IMR-90 (cell line): ENCODE data around the gene CDH13. TPM values are rescaled to one million over a fixed set of nuclear protein-coding genes. Genes with fewer than 3 reads are reported as not detected.

ENCODE experiments used
- ATAC-seq: fragments of 200-7000 bp; cut with Tn5 transposase; 2 replicates; pipeline ENCODE4 v1.9.1; 2020; ENCODE audit warnings: low read depth, mild to moderate bottlenecking, moderate library complexity
- BruUV-seq: library from RNA; stranded (reverse); fragments of 400-500 nt; replicated peaks from 2 replicates; lab custom pipeline; 2021; lab: Mats Ljungman, UMichigan
- CTCF ChIA-PET: fragments of 300-600 bp; formaldehyde crosslinking; extraction: SDS; loops from one replicate; lab custom pipeline; 2021; ENCODE audit warnings: antibody characterized with exemption; lab: Yijun Ruan, JAX
- POLR2A ChIA-PET: fragments of 300-600 bp; sonication (Branson Sonifier 250); formaldehyde crosslinking; loops from one replicate; lab custom pipeline; 2022; ENCODE audit warnings: antibody characterized with exemption; ENCODE audit not compliant: unreplicated experiment; lab: Charles Lee
- DNase-seq: peaks from one replicate; pipeline ENCODE4 v3.0.0; 2013
- H2AFZ ChIP-seq: replicated peaks from 2 replicates; pipeline ENCODE3; 2013; ENCODE audit warnings: low read length, mild to moderate bottlenecking; ENCODE audit not compliant: poor library complexity
- H2AK5ac ChIP-seq: 2 replicates; pipeline ENCODE4 v1.6.1; 2013; ENCODE audit warnings: low read depth, low read length, inconsistent platforms
- H2AK9ac ChIP-seq: replicated peaks from 2 replicates; pipeline ENCODE3; 2013; ENCODE audit warnings: mild to moderate bottlenecking, low read depth, low read length, moderate library complexity; ENCODE audit not compliant: poor library complexity
- H2BK120ac ChIP-seq: 2 replicates; pipeline ENCODE4 v1.6.1; 2013; ENCODE audit warnings: low read depth, low read length, inconsistent platforms
- H2BK15ac ChIP-seq: 3 replicates; pipeline ENCODE4 v1.6.1; 2013; ENCODE audit warnings: low read depth, low read length, inconsistent platforms
- H2BK20ac ChIP-seq: 2 replicates; pipeline ENCODE4 v1.6.1; 2013; ENCODE audit warnings: low read depth, mild to moderate bottlenecking, inconsistent platforms, low read length, moderate library complexity
- H2BK5ac ChIP-seq: 2 replicates; pipeline ENCODE4 v1.6.1; 2013; ENCODE audit warnings: mild to moderate bottlenecking, low read depth, low read length, inconsistent platforms; ENCODE audit not compliant: poor library complexity, severe bottlenecking
- H3K14ac ChIP-seq: replicated peaks from 2 replicates; pipeline ENCODE4 v1.6.1; 2013; ENCODE audit warnings: low read depth, low read length, inconsistent platforms
- H3K18ac ChIP-seq: 2 replicates; pipeline ENCODE4 v1.6.1; 2013; ENCODE audit warnings: low read depth, low read length, control low read depth
- H3K23ac ChIP-seq: 2 replicates; pipeline ENCODE4 v1.6.1; 2013; ENCODE audit warnings: low read depth, low read length, inconsistent platforms
- H3K27ac ChIP-seq: 2 replicates; pipeline ENCODE4 v1.5.1; 2013; ENCODE audit warnings: mild to moderate bottlenecking, control low read depth, low read length; ENCODE audit not compliant: insufficient read depth
- H3K27me3 ChIP-seq: 2 replicates; pipeline ENCODE4 v1.6.1; 2013; ENCODE audit warnings: low read length; ENCODE audit not compliant: control insufficient read depth, insufficient read depth
- H3K36me3 ChIP-seq: 2 replicates; pipeline ENCODE4 v1.6.1; 2013; ENCODE audit warnings: low read length, mixed read lengths; ENCODE audit not compliant: control insufficient read depth, insufficient read depth
- H3K4ac ChIP-seq: 2 replicates; pipeline ENCODE4 v1.6.1; 2013; ENCODE audit warnings: low read depth, low read length, inconsistent platforms
- H3K4me1 ChIP-seq: 2 replicates; pipeline ENCODE4 v1.6.1; 2013; ENCODE audit warnings: low read length, mixed read lengths; ENCODE audit not compliant: control insufficient read depth, insufficient read depth
- H3K4me2 ChIP-seq: 2 replicates; pipeline ENCODE4 v1.6.1; 2013; ENCODE audit warnings: low read depth, mild to moderate bottlenecking, control low read depth, low read length, moderate library complexity
- H3K4me3 ChIP-seq: 2 replicates; pipeline ENCODE4 v1.5.1; 2013; ENCODE audit warnings: low read depth, mild to moderate bottlenecking, control low read depth, low read length, moderate library complexity; ENCODE audit not compliant: insufficient read depth
- H3K56ac ChIP-seq: 2 replicates; pipeline ENCODE4 v1.6.1; 2013; ENCODE audit warnings: low read length, inconsistent platforms; ENCODE audit not compliant: insufficient read depth; ENCODE audit errors: extremely low read depth
- H3K79me1 ChIP-seq, 2 experiments: 2 replicates each; pipeline ENCODE4 v1.6.1; 2013; ENCODE audit warnings: low read length in 2 of 2, inconsistent platforms in 1 of 2, low read depth in 1 of 2
- H3K9ac ChIP-seq: 2 replicates; pipeline ENCODE4 v1.6.1; 2013; ENCODE audit warnings: low read depth, low read length, control low read depth
- H3K9me1 ChIP-seq: 2 replicates; pipeline ENCODE4 v1.6.1; 2013; ENCODE audit warnings: low read length, inconsistent platforms; ENCODE audit not compliant: insufficient read depth
- H3K9me3 ChIP-seq: 2 replicates; pipeline ENCODE4 v1.6.1; 2013; ENCODE audit warnings: low read length; ENCODE audit not compliant: control insufficient read depth, insufficient read depth
- H4K20me1 ChIP-seq: 2 replicates; pipeline ENCODE4 v1.6.1; 2013; ENCODE audit warnings: low read length, inconsistent platforms; ENCODE audit not compliant: insufficient read depth
- H4K5ac ChIP-seq: 2 replicates; pipeline ENCODE4 v1.6.1; 2013; ENCODE audit warnings: mild to moderate bottlenecking, low read depth, low read length, control low read depth
- H4K8ac ChIP-seq, 2 experiments: 2 replicates each; pipeline ENCODE4 v1.6.1; 2013; ENCODE audit warnings: low read depth in 2 of 2, low read length in 2 of 2, control low read depth in 1 of 2, inconsistent platforms in 1 of 2
- H4K91ac ChIP-seq: 2 replicates; pipeline ENCODE4 v1.6.1; 2013; ENCODE audit warnings: low read depth, low read length, inconsistent platforms; ENCODE audit not compliant: insufficient read depth
- CEBPB ChIP-seq: IDR thresholded peaks from 2 replicates; pipeline ENCODE4 v1.6.1; 2012; ENCODE audit warnings: low read depth, low read length, improper control_type of control experiment
- CHD1 ChIP-seq: IDR thresholded peaks from 2 replicates; pipeline ENCODE4 v1.6.1; 2012; ENCODE audit warnings: low read depth, low read length, improper control_type of control experiment
- FOS ChIP-seq: fragments of 150-350 bp; IDR thresholded peaks from 2 replicates; pipeline ENCODE4 v1.6.1; 2016; ENCODE audit warnings: low read depth, low read length
- MAFK ChIP-seq: IDR thresholded peaks from 2 replicates; pipeline ENCODE4 v1.6.1; 2012; ENCODE audit warnings: low read depth, low read length, improper control_type of control experiment
- MXI1 ChIP-seq: IDR thresholded peaks from 2 replicates; pipeline ENCODE4 v1.6.1; 2012; ENCODE audit warnings: low read depth, mild to moderate bottlenecking, low read length, moderate library complexity, borderline replicate concordance
- NFE2L2 ChIP-seq: fragments of 150-350 bp; IDR thresholded peaks from 2 replicates; pipeline ENCODE4 v1.6.1; 2016; ENCODE audit warnings: low read depth, mild to moderate bottlenecking, low read length
- POLR2A ChIP-seq: IDR thresholded peaks from 2 replicates; pipeline ENCODE4 v1.6.1; 2012; ENCODE audit warnings: mild to moderate bottlenecking, low read depth, low read length
- RAD21 ChIP-seq: IDR thresholded peaks from 2 replicates; pipeline ENCODE4 v1.6.1; 2012; ENCODE audit warnings: low read length, improper control_type of control experiment
- RCOR1 ChIP-seq: IDR thresholded peaks from 2 replicates; pipeline ENCODE4 v1.6.1; 2012; ENCODE audit warnings: mild to moderate bottlenecking, low read length, improper control_type of control experiment; ENCODE audit not compliant: insufficient replicate concordance
- RFX5 ChIP-seq: IDR thresholded peaks from 2 replicates; pipeline ENCODE4 v1.8.0; 2012; ENCODE audit warnings: low read depth, mild to moderate bottlenecking, low read length, moderate library complexity
- SMC3 ChIP-seq: fragments of 150-350 bp; IDR thresholded peaks from 2 replicates; pipeline ENCODE4 v1.6.1; 2016; ENCODE audit warnings: low read depth, mild to moderate bottlenecking, antibody characterized with exemption, low read length, moderate library complexity
- dilution Hi-C: fragments of 300-500 bp; cut with HindIII; formaldehyde crosslinking; loops from one replicate; pipeline ENCODE4 v1.14.3; 2018; ENCODE audit warnings: low sequenced_read_pairs; ENCODE audit not compliant: unreplicated experiment
- in situ Hi-C: fragments of 300-500 bp; cut with MboI; formaldehyde crosslinking; loops from 3 replicates; pipeline ENCODE4 v1.14.3; 2019; ENCODE audit warnings: low sequenced_read_pairs, inconsistent platforms, mixed read lengths
- intact Hi-C: fragments of 100-400 bp; cut with micrococcal nuclease; formaldehyde crosslinking; loops from 2 replicates; pipeline ENCODE4 v1.10.0; 2022
- polyA plus RNA-seq, 3 experiments: library from polyadenylated mRNA; depleted of rRNA; stranded (reverse); fragments of >200 nt; gene quantifications; 2 replicates each; pipeline ENCODE4 v1.2.3, GENCODE V29; 2012; ENCODE audit warnings: low replicate concordance in 1 of 3
- total RNA-seq: library from RNA; depleted of rRNA; stranded (reverse); fragments of >200 nt; gene quantifications from 2 replicates; pipeline ENCODE4 v1.2.3, GENCODE V29; 2012
- TF ChIP-seq, protein P1 (sequence below): fragments of 150-350 bp; IDR thresholded peaks from 2 replicates; pipeline ENCODE4 v1.6.1; 2016; ENCODE audit warnings: low read depth, mild to moderate bottlenecking, low read length, moderate library complexity, borderline replicate concordance
- TF ChIP-seq, protein P2 (sequence below): conservative IDR thresholded peaks from 2 replicates; pipeline ENCODE4 v1.5.1; 2012; ENCODE audit warnings: mild to moderate bottlenecking, low read depth, low read length, improper control_type of control experiment

CDH13 gene
- total and polyA plus RNA-seq, 2 of the 4 experiments (the other 2 are of a cell fraction): 61.6 to 74.7 TPM

DNA sequence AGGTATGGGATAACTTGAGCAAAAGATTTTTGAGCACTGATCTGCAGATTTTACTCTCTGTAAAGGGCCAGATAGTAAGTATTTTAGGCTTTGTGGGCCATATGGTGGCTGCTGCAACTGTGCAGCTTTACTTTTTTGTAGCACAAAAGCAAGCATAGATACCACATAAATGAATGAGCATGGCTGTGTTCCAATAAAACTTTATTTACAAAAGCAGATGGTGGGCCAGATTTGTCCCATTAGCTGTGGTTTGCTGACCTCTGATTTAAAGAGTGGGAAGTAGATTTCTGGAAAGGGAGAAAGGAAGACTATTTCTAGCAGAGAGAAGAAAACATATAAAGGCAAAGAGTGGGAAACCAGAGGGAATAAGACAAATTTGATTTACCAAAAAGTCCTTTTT lies 882.5 kb downstream of the CDH13 start:
- intact Hi-C loops: no loop called here
- in situ Hi-C loops: no loop called here
- Histone ChIP-seq H4K91ac (no peak overlapping the region), H2BK5ac (no peak overlapping the region), H3K36me3 (no peaks in the 10 kb centered on the region), H3K27ac (no peak overlapping the region), H3K18ac (no peak overlapping the region), H4K20me1 (no peaks in the 10 kb centered on the region), H3K9me1 (peaks cover 3% of the 10 kb centered on the region), H2BK20ac (no peak overlapping the region), H3K23ac (no peak overlapping the region), H2BK120ac (no peak overlapping the region), H3K56ac (no peak overlapping the region), H3K4me1 (no peaks in the 10 kb centered on the region), H2AK9ac (no peak overlapping the region), H3K4me2 (no peak overlapping the region), H4K5ac (no peak overlapping the region), H3K27me3 (no peaks in the 10 kb centered on the region), H2AK5ac (no peak overlapping the region), H3K14ac (no peak overlapping the region), H3K9me3 (no peaks in the 10 kb centered on the region), H3K4me3 (no peak overlapping the region), H3K79me1 (no peaks in the 10 kb centered on the region), H2AFZ (no peak overlapping the region), H4K8ac (no peak overlapping the region), H2BK15ac (no peak overlapping the region), H3K9ac (no peak overlapping the region), H3K4ac (no peak overlapping the region)
- ChIA-PET CTCF (no interaction called here), POLR2A (no interaction called here)
- TF ChIP-seq, protein P1, sequence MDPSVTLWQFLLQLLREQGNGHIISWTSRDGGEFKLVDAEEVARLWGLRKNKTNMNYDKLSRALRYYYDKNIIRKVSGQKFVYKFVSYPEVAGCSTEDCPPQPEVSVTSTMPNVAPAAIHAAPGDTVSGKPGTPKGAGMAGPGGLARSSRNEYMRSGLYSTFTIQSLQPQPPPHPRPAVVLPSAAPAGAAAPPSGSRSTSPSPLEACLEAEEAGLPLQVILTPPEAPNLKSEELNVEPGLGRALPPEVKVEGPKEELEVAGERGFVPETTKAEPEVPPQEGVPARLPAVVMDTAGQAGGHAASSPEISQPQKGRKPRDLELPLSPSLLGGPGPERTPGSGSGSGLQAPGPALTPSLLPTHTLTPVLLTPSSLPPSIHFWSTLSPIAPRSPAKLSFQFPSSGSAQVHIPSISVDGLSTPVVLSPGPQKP: no peak
- TF ChIP-seq RCOR1: no peak
- TF ChIP-seq, protein P2, sequence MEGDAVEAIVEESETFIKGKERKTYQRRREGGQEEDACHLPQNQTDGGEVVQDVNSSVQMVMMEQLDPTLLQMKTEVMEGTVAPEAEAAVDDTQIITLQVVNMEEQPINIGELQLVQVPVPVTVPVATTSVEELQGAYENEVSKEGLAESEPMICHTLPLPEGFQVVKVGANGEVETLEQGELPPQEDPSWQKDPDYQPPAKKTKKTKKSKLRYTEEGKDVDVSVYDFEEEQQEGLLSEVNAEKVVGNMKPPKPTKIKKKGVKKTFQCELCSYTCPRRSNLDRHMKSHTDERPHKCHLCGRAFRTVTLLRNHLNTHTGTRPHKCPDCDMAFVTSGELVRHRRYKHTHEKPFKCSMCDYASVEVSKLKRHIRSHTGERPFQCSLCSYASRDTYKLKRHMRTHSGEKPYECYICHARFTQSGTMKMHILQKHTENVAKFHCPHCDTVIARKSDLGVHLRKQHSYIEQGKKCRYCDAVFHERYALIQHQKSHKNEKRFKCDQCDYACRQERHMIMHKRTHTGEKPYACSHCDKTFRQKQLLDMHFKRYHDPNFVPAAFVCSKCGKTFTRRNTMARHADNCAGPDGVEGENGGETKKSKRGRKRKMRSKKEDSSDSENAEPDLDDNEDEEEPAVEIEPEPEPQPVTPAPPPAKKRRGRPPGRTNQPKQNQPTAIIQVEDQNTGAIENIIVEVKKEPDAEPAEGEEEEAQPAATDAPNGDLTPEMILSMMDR: no peak
- no peak for TF ChIP-seq POLR2A
- TF ChIP-seq SMC3: no peak
- no peak for TF ChIP-seq RFX5
- TF ChIP-seq MXI1: no peak
- TF ChIP-seq CEBPB: no peak
- no peak for TF ChIP-seq MAFK
- no peak for TF ChIP-seq RAD21
- TF ChIP-seq NFE2L2: no peak
- no peak for TF ChIP-seq FOS
- no peak for TF ChIP-seq CHD1
- ATAC-seq (no peak), DNase-seq (no peak)
- dilution Hi-C loops: no loop called here
- no TSS peak for BruUV-seq
